ENCODE measurements around the gene CDK5RAP3.

GRCh38 chr17:48027322-48027981 is 56.5 kb downstream of the CDK5RAP3 start:
- TF ChIP-seq GLI2 (tag by site-specific recombination; IDR thresholded peaks at IDR 0.05; ENCODE audit: borderline replicate concordance, low read depth) = no peak
- TF ChIP-seq HOXC10 (CRISPR knock-in tag; IDR thresholded peaks at IDR 0.05) = no peak
- no peak for TF ChIP-seq SP2 (tag by site-specific recombination; IDR thresholded peaks at IDR 0.05)
- TF ChIP-seq, protein P1, sequence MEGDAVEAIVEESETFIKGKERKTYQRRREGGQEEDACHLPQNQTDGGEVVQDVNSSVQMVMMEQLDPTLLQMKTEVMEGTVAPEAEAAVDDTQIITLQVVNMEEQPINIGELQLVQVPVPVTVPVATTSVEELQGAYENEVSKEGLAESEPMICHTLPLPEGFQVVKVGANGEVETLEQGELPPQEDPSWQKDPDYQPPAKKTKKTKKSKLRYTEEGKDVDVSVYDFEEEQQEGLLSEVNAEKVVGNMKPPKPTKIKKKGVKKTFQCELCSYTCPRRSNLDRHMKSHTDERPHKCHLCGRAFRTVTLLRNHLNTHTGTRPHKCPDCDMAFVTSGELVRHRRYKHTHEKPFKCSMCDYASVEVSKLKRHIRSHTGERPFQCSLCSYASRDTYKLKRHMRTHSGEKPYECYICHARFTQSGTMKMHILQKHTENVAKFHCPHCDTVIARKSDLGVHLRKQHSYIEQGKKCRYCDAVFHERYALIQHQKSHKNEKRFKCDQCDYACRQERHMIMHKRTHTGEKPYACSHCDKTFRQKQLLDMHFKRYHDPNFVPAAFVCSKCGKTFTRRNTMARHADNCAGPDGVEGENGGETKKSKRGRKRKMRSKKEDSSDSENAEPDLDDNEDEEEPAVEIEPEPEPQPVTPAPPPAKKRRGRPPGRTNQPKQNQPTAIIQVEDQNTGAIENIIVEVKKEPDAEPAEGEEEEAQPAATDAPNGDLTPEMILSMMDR (tag by site-specific recombination; IDR thresholded peaks at IDR 0.05) = no peak
- no peak for TF ChIP-seq ZNF138 (tag by site-specific recombination; IDR thresholded peaks at IDR 0.05; ENCODE audit: borderline replicate concordance)
